ENCODE measurements around the gene TRAPPC5.
A peak's percentile ranks its signal among the peaks of the same experiment; 100 is the strongest.
"Not testable (repeated sequence)": the region's sequence is repeated elsewhere in the genome, so short reads cannot be mapped to it uniquely, and the experiment has no call there.

TRAPPC5 gene

GRCh38 chr19:7638802-7639465 lies 41.7 kb upstream of the TRAPPC5 start:
- Histone ChIP-seq H3K4me1 (ENCODE audit: control insufficient read depth in 1 of 2, insufficient read depth in 2 of 2, low read length in 2 of 2) (peaks cover 6 to 29% of the 10 kb centered on the region in 2 donors), H3K27me3 (ENCODE audit: control insufficient read depth in 1 of 2, insufficient read depth in 2 of 2, low read length in 2 of 2) (peaks cover 0 to 7% of the 10 kb centered on the region in 2 donors), H3K9me3 (ENCODE audit: control insufficient read depth in 1 of 2, low read length in 2 of 2) (peaks cover 0 to 2% of the 10 kb centered on the region in 2 donors), H3K27ac (ENCODE audit: low read depth, low read length) (no peak overlapping the region), H3K9ac (ENCODE audit: low read depth in 1 of 2, low read length in 2 of 2) (no peak overlapping the region), H3K4me3 (ENCODE audit: low read depth in 1 of 2, low read length in 2 of 2) (no peak overlapping the region), H3K36me3 (ENCODE audit: control insufficient read depth in 1 of 2, insufficient read depth in 2 of 2, low read length in 2 of 2) (peaks cover 0 to 22% of the 10 kb centered on the region in 2 donors)

DNA sequence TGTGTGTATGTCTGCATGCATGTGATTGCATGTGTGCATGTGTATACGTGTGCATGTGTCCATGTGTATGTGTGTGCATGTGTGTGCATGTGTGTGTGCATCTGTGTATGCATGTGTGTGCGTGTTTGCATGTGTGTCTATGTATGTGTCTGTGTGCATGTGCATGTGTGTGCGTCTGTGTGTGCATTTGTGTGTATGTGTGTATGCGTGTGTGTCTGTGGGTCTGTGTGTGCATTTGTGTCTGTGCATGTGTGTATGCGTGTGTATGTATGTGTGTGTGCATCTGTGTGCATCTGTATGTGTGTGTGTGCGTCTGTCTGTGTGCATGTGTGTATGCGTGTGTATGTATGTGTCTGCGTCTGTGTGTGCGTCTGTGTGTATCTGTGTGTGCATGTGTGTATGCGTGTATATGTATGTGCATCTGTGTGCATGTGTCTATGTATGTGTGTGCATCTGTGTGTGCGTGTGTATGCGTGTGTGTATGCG lies 40.7 kb upstream of the TRAPPC5 start:
- Histone ChIP-seq H3K9ac (ENCODE audit: low read depth in 1 of 2, low read length in 2 of 2) (no peak overlapping the region), H3K9me3 (ENCODE audit: control insufficient read depth in 1 of 2, low read length in 2 of 2) (peaks cover 0 to 2% of the 10 kb centered on the region in 2 donors), H3K4me1 (ENCODE audit: control insufficient read depth in 1 of 2, insufficient read depth in 2 of 2, low read length in 2 of 2) (peaks cover 6 to 29% of the 10 kb centered on the region in 2 donors), H3K27ac (ENCODE audit: low read depth, low read length) (no peak overlapping the region), H3K4me3 (ENCODE audit: low read depth in 1 of 2, low read length in 2 of 2) (peak overlapping the region in 1 of 2 donors; percentile 21), H3K27me3 (ENCODE audit: control insufficient read depth in 1 of 2, insufficient read depth in 2 of 2, low read length in 2 of 2) (peaks cover 0 to 7% of the 10 kb centered on the region in 2 donors), H3K36me3 (ENCODE audit: control insufficient read depth in 1 of 2, insufficient read depth in 2 of 2, low read length in 2 of 2) (peaks cover 0 to 27% of the 10 kb centered on the region in 2 donors)

DNA sequence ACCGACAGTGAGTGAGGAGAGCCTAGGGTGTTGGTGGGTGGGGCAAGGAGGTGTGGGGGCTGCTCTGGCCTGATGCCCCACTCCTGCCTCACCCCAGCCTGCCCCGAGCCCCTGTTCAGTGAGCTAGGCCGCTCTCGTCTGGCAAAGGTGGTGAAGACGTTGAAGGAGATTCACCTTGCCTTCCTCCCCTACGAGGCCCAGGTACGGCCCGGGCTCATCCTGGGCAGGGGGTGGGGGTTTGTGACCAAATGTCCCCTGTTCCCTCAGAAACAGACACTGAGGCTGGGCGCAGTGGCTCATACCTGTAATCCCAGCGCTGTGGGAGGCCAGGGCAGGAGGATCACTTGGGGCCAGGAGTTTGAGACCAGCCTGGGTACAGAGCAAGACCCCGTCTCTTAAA lies 39.8 kb upstream of the TRAPPC5 start:
- Histone ChIP-seq H3K9me3 (ENCODE audit: control insufficient read depth in 1 of 2, low read length in 2 of 2) (peaks cover 0 to 2% of the 10 kb centered on the region in 2 donors), H3K36me3 (ENCODE audit: control insufficient read depth in 1 of 2, insufficient read depth in 2 of 2, low read length in 2 of 2) (peaks cover 0 to 35% of the 10 kb centered on the region in 2 donors), H3K9ac (ENCODE audit: low read depth in 1 of 2, low read length in 2 of 2) (no peak overlapping the region), H3K4me3 (ENCODE audit: low read depth in 1 of 2, low read length in 2 of 2) (no peak overlapping the region), H3K27ac (ENCODE audit: low read depth, low read length) (no peak overlapping the region), H3K27me3 (ENCODE audit: control insufficient read depth in 1 of 2, insufficient read depth in 2 of 2, low read length in 2 of 2) (peaks cover 0 to 7% of the 10 kb centered on the region in 2 donors), H3K4me1 (ENCODE audit: control insufficient read depth in 1 of 2, insufficient read depth in 2 of 2, low read length in 2 of 2) (peaks cover 6 to 29% of the 10 kb centered on the region in 2 donors)

GRCh38 chr19:7641290-7642276 lies 39.0 kb upstream of the TRAPPC5 start:
- Histone ChIP-seq H3K9me3 (ENCODE audit: control insufficient read depth in 1 of 2, low read length in 2 of 2) (peaks cover 0 to 2% of the 10 kb centered on the region in 2 donors), H3K36me3 (ENCODE audit: control insufficient read depth in 1 of 2, insufficient read depth in 2 of 2, low read length in 2 of 2) (peaks cover 0 to 35% of the 10 kb centered on the region in 2 donors), H3K4me1 (ENCODE audit: control insufficient read depth in 1 of 2, insufficient read depth in 2 of 2, low read length in 2 of 2) (peaks cover 6 to 23% of the 10 kb centered on the region in 2 donors), H3K9ac (ENCODE audit: low read depth in 1 of 2, low read length in 2 of 2) (no peak overlapping the region), H3K27me3 (ENCODE audit: control insufficient read depth in 1 of 2, insufficient read depth in 2 of 2, low read length in 2 of 2) (peaks cover 0 to 7% of the 10 kb centered on the region in 2 donors), H3K27ac (ENCODE audit: low read depth, low read length) (no peak overlapping the region), H3K4me3 (ENCODE audit: low read depth in 1 of 2, low read length in 2 of 2) (no peak overlapping the region)

GRCh38 chr19:7642295-7643030 lies 38.2 kb upstream of the TRAPPC5 start:
- H3K9me3 ChIP-seq (ENCODE audit: control insufficient read depth in 1 of 2, low read length in 2 of 2) = peaks cover 0 to 2% of the 10 kb centered on the region in 2 donors
- peaks cover 0 to 35% of the 10 kb centered on the region in 2 donors for H3K36me3 ChIP-seq (ENCODE audit: control insufficient read depth in 1 of 2, insufficient read depth in 2 of 2, low read length in 2 of 2)
- no peak overlapping the region for H3K9ac ChIP-seq (ENCODE audit: low read depth in 1 of 2, low read length in 2 of 2)
- peaks cover 0 to 7% of the 10 kb centered on the region in 2 donors for H3K27me3 ChIP-seq (ENCODE audit: control insufficient read depth in 1 of 2, insufficient read depth in 2 of 2, low read length in 2 of 2)
- no peak overlapping the region for H3K27ac ChIP-seq (ENCODE audit: low read depth, low read length)
- no peak overlapping the region for H3K4me3 ChIP-seq (ENCODE audit: low read depth in 1 of 2, low read length in 2 of 2)
- peaks cover 6 to 20% of the 10 kb centered on the region in 2 donors for H3K4me1 ChIP-seq (ENCODE audit: control insufficient read depth in 1 of 2, insufficient read depth in 2 of 2, low read length in 2 of 2)

DNA sequence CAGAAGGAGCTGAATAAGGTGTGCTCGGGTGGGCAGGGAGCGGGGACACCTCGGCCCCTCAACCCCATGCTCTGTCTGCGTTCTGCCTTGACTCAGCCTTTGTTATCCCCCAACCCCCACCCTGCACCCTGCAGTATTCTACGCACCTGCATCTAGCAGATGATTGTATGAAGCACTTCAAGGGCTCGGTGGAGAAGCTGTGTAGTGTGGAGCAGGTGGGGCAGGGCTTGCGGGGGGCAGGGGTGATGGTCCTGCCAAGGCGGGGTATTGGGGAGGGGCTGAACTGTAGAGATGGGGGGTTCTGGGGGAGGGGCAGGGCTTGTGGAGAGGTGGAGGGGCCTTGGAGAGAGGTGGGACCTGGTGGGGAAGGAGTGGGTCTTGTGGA lies 37.6 kb upstream of the TRAPPC5 start:
- Histone ChIP-seq H3K4me3 (ENCODE audit: low read depth in 1 of 2, low read length in 2 of 2) (no peak overlapping the region), H3K4me1 (ENCODE audit: control insufficient read depth in 1 of 2, insufficient read depth in 2 of 2, low read length in 2 of 2) (peaks cover 2 to 15% of the 10 kb centered on the region in 2 donors), H3K9ac (ENCODE audit: low read depth in 1 of 2, low read length in 2 of 2) (no peak overlapping the region), H3K27ac (ENCODE audit: low read depth, low read length) (no peak overlapping the region), H3K27me3 (ENCODE audit: control insufficient read depth in 1 of 2, insufficient read depth in 2 of 2, low read length in 2 of 2) (peaks cover 0 to 7% of the 10 kb centered on the region in 2 donors), H3K9me3 (ENCODE audit: control insufficient read depth in 1 of 2, low read length in 2 of 2) (peaks cover 0 to 2% of the 10 kb centered on the region in 2 donors), H3K36me3 (ENCODE audit: control insufficient read depth in 1 of 2, insufficient read depth in 2 of 2, low read length in 2 of 2) (peaks cover 0 to 35% of the 10 kb centered on the region in 2 donors)

DNA sequence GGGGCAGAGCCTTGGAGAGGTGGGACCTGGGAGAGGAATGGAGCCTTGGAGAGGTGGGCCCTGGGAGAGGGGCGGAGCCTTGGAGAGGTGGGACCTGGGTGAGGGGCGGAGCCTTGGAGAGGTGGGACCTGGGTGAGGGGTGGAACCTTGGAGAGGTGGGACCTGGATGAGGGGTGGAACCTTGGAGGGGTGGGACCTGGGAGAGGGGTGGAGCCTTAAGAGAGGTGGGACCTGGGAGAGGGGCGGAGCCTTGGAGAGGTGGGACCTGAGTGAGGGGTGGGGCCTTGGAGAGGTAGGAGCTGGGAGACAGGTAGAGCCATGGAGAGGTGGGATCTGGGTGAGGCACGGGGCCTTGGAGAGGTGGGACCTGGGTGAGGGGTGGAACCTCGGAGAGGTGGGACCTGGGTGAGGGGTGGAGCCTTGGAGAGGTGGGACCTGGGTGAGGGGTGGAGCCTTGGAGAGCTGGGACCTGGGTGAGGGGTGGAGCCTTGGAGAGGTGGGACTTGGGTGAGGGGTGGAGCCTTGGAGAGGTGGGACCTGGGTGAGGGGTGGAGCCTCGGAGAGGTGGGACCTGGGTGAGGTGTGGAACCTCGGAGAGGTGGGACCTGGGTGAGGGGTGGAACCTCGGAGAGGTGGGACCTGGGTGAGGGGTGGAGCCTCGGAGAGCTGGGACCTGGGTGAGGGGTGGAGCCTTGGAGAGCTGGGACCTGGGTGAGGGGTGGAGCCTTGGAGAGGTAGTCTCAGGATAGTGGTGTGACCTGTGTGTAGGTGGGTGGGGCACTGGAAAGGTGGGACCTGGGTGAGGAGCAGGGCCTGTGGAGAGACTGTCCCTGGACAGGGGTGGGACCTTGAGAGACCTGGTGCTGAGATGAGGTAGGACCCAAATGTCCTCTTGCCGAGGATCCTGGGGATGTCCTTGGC lies 36.7 kb upstream of the TRAPPC5 start:
- not testable (repeated sequence) for H3K4me3 ChIP-seq (ENCODE audit: low read depth in 1 of 2, low read length in 2 of 2); H3K4me1 ChIP-seq (ENCODE audit: control insufficient read depth in 1 of 2, insufficient read depth in 2 of 2, low read length in 2 of 2); H3K9me3 ChIP-seq (ENCODE audit: control insufficient read depth in 1 of 2, low read length in 2 of 2); H3K27me3 ChIP-seq (ENCODE audit: control insufficient read depth in 1 of 2, insufficient read depth in 2 of 2, low read length in 2 of 2); H3K9ac ChIP-seq (ENCODE audit: low read depth in 1 of 2, low read length in 2 of 2); H3K27ac ChIP-seq (ENCODE audit: low read depth, low read length)
- H3K36me3 ChIP-seq (ENCODE audit: control insufficient read depth in 1 of 2, insufficient read depth in 2 of 2, low read length in 2 of 2) = peaks cover 0 to 38% of the 10 kb centered on the region in 2 donors

DNA sequence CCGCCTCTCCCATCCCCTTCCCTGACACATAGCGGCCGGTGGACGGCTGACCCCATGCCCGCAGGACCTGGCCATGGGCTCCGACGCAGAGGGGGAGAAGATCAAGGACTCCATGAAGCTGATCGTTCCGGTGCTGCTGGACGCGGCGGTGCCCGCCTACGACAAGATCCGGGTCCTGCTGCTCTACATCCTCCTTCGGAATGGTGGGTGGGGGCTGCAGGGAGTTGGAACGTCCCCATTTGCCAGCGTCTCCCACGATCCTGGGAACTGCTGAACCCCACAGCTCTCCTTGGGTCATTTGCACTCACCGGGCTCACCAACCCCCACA lies 36.1 kb upstream of the TRAPPC5 start:
- H3K27ac ChIP-seq (ENCODE audit: low read depth, low read length) = no peak overlapping the region
- no peak overlapping the region for H3K4me3 ChIP-seq (ENCODE audit: low read depth in 1 of 2, low read length in 2 of 2)
- peaks cover 0 to 9% of the 10 kb centered on the region in 2 donors for H3K4me1 ChIP-seq (ENCODE audit: control insufficient read depth in 1 of 2, insufficient read depth in 2 of 2, low read length in 2 of 2)
- H3K27me3 ChIP-seq (ENCODE audit: control insufficient read depth in 1 of 2, insufficient read depth in 2 of 2, low read length in 2 of 2) = peaks cover 0 to 7% of the 10 kb centered on the region in 2 donors
- H3K9ac ChIP-seq (ENCODE audit: low read depth in 1 of 2, low read length in 2 of 2) = no peak overlapping the region
- peaks cover 0 to 2% of the 10 kb centered on the region in 2 donors for H3K9me3 ChIP-seq (ENCODE audit: control insufficient read depth in 1 of 2, low read length in 2 of 2)
- H3K36me3 ChIP-seq (ENCODE audit: control insufficient read depth in 1 of 2, insufficient read depth in 2 of 2, low read length in 2 of 2) = peaks cover 0 to 38% of the 10 kb centered on the region in 2 donors

GRCh38 chr19:7645163-7645562 lies 35.5 kb upstream of the TRAPPC5 start:
- H3K36me3 ChIP-seq (ENCODE audit: control insufficient read depth in 1 of 2, insufficient read depth in 2 of 2, low read length in 2 of 2) = peaks cover 0 to 32% of the 10 kb centered on the region in 2 donors
- H3K9me3 ChIP-seq (ENCODE audit: control insufficient read depth in 1 of 2, low read length in 2 of 2) = no peaks in the 10 kb centered on the region
- H3K4me3 ChIP-seq (ENCODE audit: low read depth in 1 of 2, low read length in 2 of 2) = no peak overlapping the region
- H3K27me3 ChIP-seq (ENCODE audit: control insufficient read depth in 1 of 2, insufficient read depth in 2 of 2, low read length in 2 of 2) = peaks cover 0 to 3% of the 10 kb centered on the region in 2 donors
- no peak overlapping the region for H3K9ac ChIP-seq (ENCODE audit: low read depth in 1 of 2, low read length in 2 of 2)
- H3K27ac ChIP-seq (ENCODE audit: low read depth, low read length) = no peak overlapping the region
- H3K4me1 ChIP-seq (ENCODE audit: control insufficient read depth in 1 of 2, insufficient read depth in 2 of 2, low read length in 2 of 2) = peaks cover 0 to 3% of the 10 kb centered on the region in 2 donors
